Astrocyte (in vitro differentiated cells and primary cell): Measurements from ENCODE around the gene KRT5. TPM values are rescaled to one million over a fixed set of nuclear protein-coding genes. Genes with fewer than 3 reads are reported as not detected.

ENCODE experiments used
- DNase-seq: peaks from one replicate; pipeline ENCODE4 v3.0.0-alpha.2; 2010; ENCODE audit warnings: low read depth
- FAIRE-seq: peaks from 2 replicates; lab custom pipeline; 2011; peaks lifted over from hg19 to GRCh38; lab: Jason Lieb, UNC
- H2AFZ ChIP-seq: 2 replicates; pipeline ENCODE4 v1.6.0; 2012; ENCODE audit warnings: low read depth, low read length, inconsistent platforms
- H3K27ac ChIP-seq: 2 replicates; pipeline ENCODE4 v1.5.1; 2011; ENCODE audit warnings: low read depth, low read length, inconsistent platforms
- H3K27me3 ChIP-seq: 2 replicates; pipeline ENCODE4 v1.6.0; 2011; ENCODE audit warnings: low read length, inconsistent platforms; ENCODE audit not compliant: insufficient read depth
- H3K36me3 ChIP-seq: 2 replicates; pipeline ENCODE4 v1.5.1; 2011; ENCODE audit warnings: low read length, inconsistent platforms; ENCODE audit not compliant: insufficient read depth
- H3K4me1 ChIP-seq: 2 replicates; pipeline ENCODE4 v1.5.1; 2011; ENCODE audit warnings: low read length, inconsistent platforms; ENCODE audit not compliant: insufficient read depth
- H3K4me2 ChIP-seq: 2 replicates; pipeline ENCODE4 v1.6.0; 2012; ENCODE audit warnings: low read length, inconsistent platforms
- H3K4me3 ChIP-seq: 2 replicates; pipeline ENCODE4 v1.5.1; 2011; ENCODE audit warnings: low read depth, mild to moderate bottlenecking, low read length, inconsistent platforms; ENCODE audit not compliant: insufficient read depth
- H3K79me2 ChIP-seq: 2 replicates; pipeline ENCODE4 v1.6.0; 2012; ENCODE audit warnings: mild to moderate bottlenecking, low read length, inconsistent platforms; ENCODE audit not compliant: insufficient read depth
- H3K9ac ChIP-seq: 2 replicates; pipeline ENCODE4 v1.6.0; 2012; ENCODE audit warnings: mild to moderate bottlenecking, low read length, inconsistent platforms
- H3K9me3 ChIP-seq: 2 replicates; pipeline ENCODE4 v1.5.1; 2012; ENCODE audit warnings: low read depth, mild to moderate bottlenecking, low read length, inconsistent platforms; ENCODE audit not compliant: insufficient read depth
- H4K20me1 ChIP-seq: 2 replicates; pipeline ENCODE4 v1.6.0; 2012; ENCODE audit warnings: low read length, inconsistent platforms; ENCODE audit not compliant: insufficient read depth
- H3K27ac Mint-ChIP-seq: one replicate; pipeline ENCODE4 v1.8.0; 2021; ENCODE audit warnings: mild to moderate bottlenecking, mixed read lengths; ENCODE audit not compliant: unreplicated experiment
- H3K27me3 Mint-ChIP-seq: one replicate; pipeline ENCODE4 v1.8.0; 2021; ENCODE audit warnings: low read depth, mixed read lengths; ENCODE audit not compliant: unreplicated experiment
- H3K36me3 Mint-ChIP-seq: one replicate; pipeline ENCODE4 v1.8.0; 2021; ENCODE audit warnings: low read depth, mixed read lengths; ENCODE audit not compliant: unreplicated experiment
- H3K4me1 Mint-ChIP-seq: one replicate; pipeline ENCODE4 v1.8.0; 2021; ENCODE audit warnings: low read depth, mixed read lengths; ENCODE audit not compliant: unreplicated experiment
- H3K4me3 Mint-ChIP-seq: one replicate; pipeline ENCODE4 v1.8.0; 2021; ENCODE audit warnings: mild to moderate bottlenecking, moderate library complexity, mixed read lengths; ENCODE audit not compliant: unreplicated experiment
- H3K9me3 Mint-ChIP-seq: one replicate; pipeline ENCODE4 v1.8.0; 2021; ENCODE audit warnings: mild to moderate bottlenecking, mixed read lengths; ENCODE audit not compliant: unreplicated experiment
- CTCF ChIP-seq: IDR thresholded peaks from 2 replicates; pipeline ENCODE4 v1.5.1; 2011; ENCODE audit warnings: low read depth, mild to moderate bottlenecking, inconsistent platforms, low read length, moderate library complexity; ENCODE audit not compliant: insufficient read depth
- EZH2 ChIP-seq: IDR thresholded peaks from 2 replicates; pipeline ENCODE4 v1.6.1; 2012; ENCODE audit warnings: mild to moderate bottlenecking, low read length, inconsistent platforms; ENCODE audit not compliant: insufficient read depth
- total RNA-seq: library from RNA; stranded (reverse); gene quantifications from 2 replicates; pipeline ENCODE4 v1.2.1, GENCODE V29; 2021

KRT5 gene
- total RNA-seq, 1 donor from 2014 or later = 0.25 TPM

- no peak overlapping the region for H3K4me3 Mint-ChIP-seq
- Histone ChIP-seq H3K27ac (no peak overlapping the region), H3K4me1 (no peaks in the 10 kb centered on the region), H4K20me1 (no peaks in the 10 kb centered on the region), H2AFZ (no peak overlapping the region), H3K36me3 (no peaks in the 10 kb centered on the region), H3K27me3 (no peaks in the 10 kb centered on the region), H3K9ac (no peak overlapping the region), H3K4me2 (no peak overlapping the region), H3K4me3 (no peak overlapping the region), H3K9me3 (no peaks in the 10 kb centered on the region), H3K79me2 (no peaks in the 10 kb centered on the region)
- no peak for DNase-seq
- TF ChIP-seq CTCF (no peak), EZH2 (no peak)
- H3K4me1 Mint-ChIP-seq = peaks cover 3% of the 10 kb centered on the region
- no peak overlapping the region for H3K27ac Mint-ChIP-seq
- H3K36me3 Mint-ChIP-seq = peaks cover 5% of the 10 kb centered on the region
- H3K27me3 Mint-ChIP-seq = peaks cover 64% of the 10 kb centered on the region
- no peak for FAIRE-seq
- peaks cover 8% of the 10 kb centered on the region for H3K9me3 Mint-ChIP-seq
Observed at GRCh38 chr12:52529846-52530245, 9.7 kb upstream of the KRT5 start.

GRCh38 chr12:52529417-52529816 is 9.2 kb upstream of the KRT5 start:
- Mint-ChIP-seq H3K36me3 (peaks cover 5% of the 10 kb centered on the region), H3K4me3 (no peak overlapping the region), H3K27ac (no peak overlapping the region), H3K4me1 (peaks cover 3% of the 10 kb centered on the region), H3K9me3 (peaks cover 8% of the 10 kb centered on the region), H3K27me3 (peaks cover 66% of the 10 kb centered on the region)
- Histone ChIP-seq H3K4me1 (no peaks in the 10 kb centered on the region), H3K9ac (no peak overlapping the region), H3K27ac (no peak overlapping the region), H2AFZ (no peak overlapping the region), H3K9me3 (no peaks in the 10 kb centered on the region), H3K4me2 (no peak overlapping the region), H3K79me2 (no peaks in the 10 kb centered on the region), H3K4me3 (no peak overlapping the region), H3K27me3 (no peaks in the 10 kb centered on the region), H4K20me1 (no peaks in the 10 kb centered on the region), H3K36me3 (no peaks in the 10 kb centered on the region)
- FAIRE-seq (no peak), DNase-seq (no peak)
- TF ChIP-seq EZH2 (no peak), CTCF (no peak)

GRCh38 chr12:52528641-52529143 is 8.5 kb upstream of the KRT5 start:
- TF ChIP-seq EZH2 (no peak), CTCF (no peak)
- Histone ChIP-seq H3K9ac (no peak overlapping the region), H3K4me2 (no peak overlapping the region), H3K36me3 (no peaks in the 10 kb centered on the region), H2AFZ (no peak overlapping the region), H3K27ac (no peak overlapping the region), H3K9me3 (no peaks in the 10 kb centered on the region), H3K4me3 (no peak overlapping the region), H3K27me3 (no peaks in the 10 kb centered on the region), H4K20me1 (no peaks in the 10 kb centered on the region), H3K4me1 (no peaks in the 10 kb centered on the region), H3K79me2 (no peaks in the 10 kb centered on the region)
- Mint-ChIP-seq H3K4me3 (no peak overlapping the region), H3K27ac (no peak overlapping the region), H3K27me3 (peaks cover 64% of the 10 kb centered on the region), H3K36me3 (peaks cover 5% of the 10 kb centered on the region), H3K4me1 (peaks cover 3% of the 10 kb centered on the region), H3K9me3 (peaks cover 8% of the 10 kb centered on the region)
- no peak for DNase-seq
- FAIRE-seq = no peak
